HL-60 (cell line): ENCODE measurements around the gene FHAD1.

Experiments
- DNase-seq, 2 experiments: peaks; one replicate each; pipeline ENCODE4 v3.0.0-alpha.2; 2010 to 2020; ENCODE audit warnings: low read depth in 1 of 2, low spot score in 1 of 2
- H3K27ac ChIP-seq: fragments of 250-450 bp; sonication (Bioruptor Pico); replicated peaks from 2 replicates; pipeline ENCODE4 v1.5.1; 2020; ENCODE audit warnings: mild to moderate bottlenecking, moderate library complexity
- H3K27me3 ChIP-seq: fragments of 250-450 bp; sonication (Bioruptor Pico); 2 replicates; pipeline ENCODE4 v1.5.1; 2021; ENCODE audit warnings: mild to moderate bottlenecking, moderate library complexity; ENCODE audit not compliant: insufficient read depth, poor library complexity, severe bottlenecking
- H3K4me3 ChIP-seq: replicated peaks from 2 replicates; pipeline ENCODE4 v1.5.1; 2011; ENCODE audit warnings: mild to moderate bottlenecking, control low read depth, low read length; ENCODE audit not compliant: insufficient read depth
- GABPA ChIP-seq: IDR thresholded peaks from 2 replicates; pipeline ENCODE4 v1.6.1; 2012; ENCODE audit warnings: low read depth
- POLR2AphosphoS5 ChIP-seq: IDR thresholded peaks from 2 replicates; pipeline ENCODE4 v1.6.1; 2012; ENCODE audit warnings: low read depth
- SPI1 ChIP-seq: IDR thresholded peaks from 2 replicates; pipeline ENCODE4 v1.6.1; 2012; ENCODE audit warnings: low read depth, mild to moderate bottlenecking, borderline replicate concordance
- TF ChIP-seq, protein P1 (sequence below): IDR thresholded peaks from 2 replicates; pipeline ENCODE4 v1.6.1; 2012; ENCODE audit warnings: low read depth; ENCODE audit not compliant: insufficient replicate concordance
- TF ChIP-seq, protein P2 (sequence below): IDR thresholded peaks from one replicate; pipeline ENCODE4 v1.5.1; 2011; ENCODE audit warnings: low read length, control low read depth, inconsistent platforms; ENCODE audit not compliant: insufficient read depth

FHAD1 gene

DNA sequence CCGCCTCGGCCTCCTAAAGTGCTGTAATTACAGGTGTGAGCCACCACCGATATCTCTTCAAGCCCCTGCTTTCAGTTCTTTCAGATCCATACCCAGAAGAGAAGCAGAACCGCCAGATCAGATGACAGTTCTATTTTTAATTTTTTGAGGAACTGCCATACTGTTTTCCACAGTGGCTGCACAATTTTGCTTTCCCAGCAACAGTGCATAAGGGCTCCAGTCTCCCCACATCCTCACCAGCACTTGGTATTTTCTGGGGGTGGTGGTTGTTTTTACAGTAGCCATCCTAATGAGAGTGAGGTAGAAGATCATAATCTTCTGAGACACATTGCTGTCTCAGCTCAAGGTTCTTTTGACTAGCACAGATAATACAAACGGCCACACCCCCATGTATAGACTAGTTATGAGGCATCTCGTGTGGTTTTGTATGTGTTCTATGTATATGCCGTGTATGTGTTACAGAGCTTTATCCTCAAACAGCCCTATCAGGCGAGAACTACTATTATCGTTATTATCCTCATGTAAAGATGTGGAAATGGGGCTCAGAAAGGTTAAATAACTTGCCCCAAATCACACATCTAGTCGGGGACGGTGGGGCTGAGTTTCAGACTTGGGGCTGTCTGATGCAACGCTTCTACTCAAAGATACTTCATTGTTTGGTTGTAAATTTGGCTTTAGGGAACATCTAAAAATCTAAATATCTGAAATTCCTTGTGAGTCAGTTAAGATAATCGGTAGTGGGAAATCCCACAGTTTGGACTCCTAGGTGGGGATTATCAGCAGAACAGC lies 12.0 kb downstream of the FHAD1 start:
- H3K27me3 ChIP-seq: no peaks in the 10 kb centered on the region
- TF ChIP-seq SPI1 (peak; percentile 30; the same call in 1 of the 2 replicates), POLR2AphosphoS5 (no peak)
- TF ChIP-seq, protein P1, sequence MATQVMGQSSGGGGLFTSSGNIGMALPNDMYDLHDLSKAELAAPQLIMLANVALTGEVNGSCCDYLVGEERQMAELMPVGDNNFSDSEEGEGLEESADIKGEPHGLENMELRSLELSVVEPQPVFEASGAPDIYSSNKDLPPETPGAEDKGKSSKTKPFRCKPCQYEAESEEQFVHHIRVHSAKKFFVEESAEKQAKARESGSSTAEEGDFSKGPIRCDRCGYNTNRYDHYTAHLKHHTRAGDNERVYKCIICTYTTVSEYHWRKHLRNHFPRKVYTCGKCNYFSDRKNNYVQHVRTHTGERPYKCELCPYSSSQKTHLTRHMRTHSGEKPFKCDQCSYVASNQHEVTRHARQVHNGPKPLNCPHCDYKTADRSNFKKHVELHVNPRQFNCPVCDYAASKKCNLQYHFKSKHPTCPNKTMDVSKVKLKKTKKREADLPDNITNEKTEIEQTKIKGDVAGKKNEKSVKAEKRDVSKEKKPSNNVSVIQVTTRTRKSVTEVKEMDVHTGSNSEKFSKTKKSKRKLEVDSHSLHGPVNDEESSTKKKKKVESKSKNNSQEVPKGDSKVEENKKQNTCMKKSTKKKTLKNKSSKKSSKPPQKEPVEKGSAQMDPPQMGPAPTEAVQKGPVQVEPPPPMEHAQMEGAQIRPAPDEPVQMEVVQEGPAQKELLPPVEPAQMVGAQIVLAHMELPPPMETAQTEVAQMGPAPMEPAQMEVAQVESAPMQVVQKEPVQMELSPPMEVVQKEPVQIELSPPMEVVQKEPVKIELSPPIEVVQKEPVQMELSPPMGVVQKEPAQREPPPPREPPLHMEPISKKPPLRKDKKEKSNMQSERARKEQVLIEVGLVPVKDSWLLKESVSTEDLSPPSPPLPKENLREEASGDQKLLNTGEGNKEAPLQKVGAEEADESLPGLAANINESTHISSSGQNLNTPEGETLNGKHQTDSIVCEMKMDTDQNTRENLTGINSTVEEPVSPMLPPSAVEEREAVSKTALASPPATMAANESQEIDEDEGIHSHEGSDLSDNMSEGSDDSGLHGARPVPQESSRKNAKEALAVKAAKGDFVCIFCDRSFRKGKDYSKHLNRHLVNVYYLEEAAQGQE: no peak
- TF ChIP-seq, protein P2, sequence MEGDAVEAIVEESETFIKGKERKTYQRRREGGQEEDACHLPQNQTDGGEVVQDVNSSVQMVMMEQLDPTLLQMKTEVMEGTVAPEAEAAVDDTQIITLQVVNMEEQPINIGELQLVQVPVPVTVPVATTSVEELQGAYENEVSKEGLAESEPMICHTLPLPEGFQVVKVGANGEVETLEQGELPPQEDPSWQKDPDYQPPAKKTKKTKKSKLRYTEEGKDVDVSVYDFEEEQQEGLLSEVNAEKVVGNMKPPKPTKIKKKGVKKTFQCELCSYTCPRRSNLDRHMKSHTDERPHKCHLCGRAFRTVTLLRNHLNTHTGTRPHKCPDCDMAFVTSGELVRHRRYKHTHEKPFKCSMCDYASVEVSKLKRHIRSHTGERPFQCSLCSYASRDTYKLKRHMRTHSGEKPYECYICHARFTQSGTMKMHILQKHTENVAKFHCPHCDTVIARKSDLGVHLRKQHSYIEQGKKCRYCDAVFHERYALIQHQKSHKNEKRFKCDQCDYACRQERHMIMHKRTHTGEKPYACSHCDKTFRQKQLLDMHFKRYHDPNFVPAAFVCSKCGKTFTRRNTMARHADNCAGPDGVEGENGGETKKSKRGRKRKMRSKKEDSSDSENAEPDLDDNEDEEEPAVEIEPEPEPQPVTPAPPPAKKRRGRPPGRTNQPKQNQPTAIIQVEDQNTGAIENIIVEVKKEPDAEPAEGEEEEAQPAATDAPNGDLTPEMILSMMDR: no peak
- no peak for DNase-seq
- H3K27ac ChIP-seq: no peak overlapping the region
- no peak overlapping the region for H3K4me3 ChIP-seq

DNA sequence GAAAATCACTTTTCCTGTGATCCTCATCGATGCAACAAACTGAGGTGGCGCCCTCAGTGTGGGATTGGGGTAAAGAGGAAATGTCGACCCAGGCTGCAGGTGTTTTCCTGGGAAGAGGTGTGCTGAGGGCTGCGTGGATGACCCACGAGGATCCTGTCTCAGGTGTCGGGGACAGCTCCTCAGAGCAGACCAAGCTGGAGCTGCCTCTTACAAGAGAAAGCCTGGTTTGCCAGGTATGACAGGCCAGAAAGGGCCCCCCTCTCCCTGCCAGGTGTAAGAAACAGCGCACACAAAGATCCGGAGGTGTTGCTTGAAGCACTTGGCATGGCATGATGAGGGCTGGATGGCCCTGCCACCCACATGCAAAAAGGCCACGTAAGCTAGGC lies 12.6 kb downstream of the FHAD1 start:
- Histone ChIP-seq H3K4me3 (no peak overlapping the region), H3K27me3 (no peaks in the 10 kb centered on the region), H3K27ac (no peak overlapping the region)
- DNase-seq: no peak
- TF ChIP-seq, protein P1: no peak
- no peak for TF ChIP-seq POLR2AphosphoS5

DNA sequence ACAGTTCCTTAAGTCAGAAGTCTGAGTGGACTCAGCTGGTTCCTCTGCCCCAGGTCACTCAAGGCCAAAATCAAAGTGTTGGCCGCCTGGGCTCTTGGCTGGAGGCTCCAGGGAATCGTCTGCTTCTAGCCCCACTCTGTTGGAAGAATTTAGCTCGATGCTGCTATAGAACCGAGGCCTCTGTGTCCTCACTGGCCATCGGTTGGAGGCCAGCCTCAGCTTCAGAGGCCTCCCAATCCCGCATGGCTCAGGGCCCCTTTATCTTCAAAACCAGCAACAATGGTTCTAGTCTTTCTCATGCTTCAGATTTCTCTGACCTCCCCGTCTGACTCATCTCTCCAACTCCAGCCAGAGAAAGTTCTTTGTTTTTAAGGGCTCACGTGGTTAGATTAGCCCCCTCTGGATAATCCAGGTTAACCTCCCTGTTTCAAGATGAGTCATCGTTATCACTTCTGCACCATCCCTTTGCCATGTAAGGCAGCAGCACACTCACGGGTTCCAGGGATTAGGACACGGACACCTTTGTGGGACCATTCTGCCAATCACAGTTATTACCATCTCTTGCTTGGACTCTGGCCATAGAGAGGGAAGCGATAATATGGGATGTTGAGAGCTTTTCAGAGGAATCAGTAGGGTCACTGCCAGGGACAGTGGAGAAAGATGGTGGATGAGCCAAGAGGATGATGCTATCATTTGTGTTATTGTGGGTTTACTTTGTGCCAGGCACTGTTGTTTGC lies 13.6 kb downstream of the FHAD1 start:
- peak in 1 of 2 experiments; percentile 14 for DNase-seq
- TF ChIP-seq, protein P1: no peak
- TF ChIP-seq, protein P2: no peak
- TF ChIP-seq SPI1: no peak
- TF ChIP-seq POLR2AphosphoS5: no peak
- TF ChIP-seq GABPA: no peak
- Histone ChIP-seq H3K27ac (no peak overlapping the region), H3K4me3 (no peak overlapping the region), H3K27me3 (no peaks in the 10 kb centered on the region)
